Measurements from ENCODE around the gene NKAIN2.

NKAIN2 gene

GRCh38 chr6:124869416-124869815 is 1065.8 kb downstream of the NKAIN2 start:
- no peak for DNase-seq

- DNase-seq = no peak
These were observed 1067.2 kb downstream of the NKAIN2 start for GRCh38 chr6:124870611-124871459.

GRCh38 chr6:124872361-124873065 is 1068.8 kb downstream of the NKAIN2 start:
- DNase-seq = no peak

GRCh38 chr6:124873066-124873410 is 1069.4 kb downstream of the NKAIN2 start:
- DNase-seq = no peak

Data from KG1 (cell line).